ENCODE measurements around the gene DFFA.
"Not testable (repeated sequence)": the region's sequence is repeated elsewhere in the genome, so short reads cannot be mapped to it uniquely, and the experiment has no call there.

DFFA gene

DNA sequence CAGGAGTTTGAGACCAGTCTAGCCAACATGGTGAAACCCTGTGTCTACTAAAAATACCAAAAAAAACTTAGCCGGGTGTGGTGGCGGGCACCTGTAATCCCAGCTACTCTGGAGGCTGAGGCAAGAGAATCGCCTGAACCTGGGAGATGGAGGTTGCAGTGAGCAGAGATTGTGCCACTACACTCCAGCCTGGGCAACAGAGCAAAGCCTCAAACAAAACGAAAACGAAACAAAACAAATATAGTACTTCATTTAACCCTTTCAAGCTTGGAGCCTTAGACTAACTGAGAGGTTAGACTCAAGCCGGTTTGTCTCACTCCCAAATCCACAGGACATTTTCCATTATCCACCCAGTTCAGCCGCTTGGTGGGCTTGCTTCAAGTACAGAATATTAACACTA, 14.9 kb downstream of the DFFA start:
- DNase-seq = not testable (repeated sequence)

DNA sequence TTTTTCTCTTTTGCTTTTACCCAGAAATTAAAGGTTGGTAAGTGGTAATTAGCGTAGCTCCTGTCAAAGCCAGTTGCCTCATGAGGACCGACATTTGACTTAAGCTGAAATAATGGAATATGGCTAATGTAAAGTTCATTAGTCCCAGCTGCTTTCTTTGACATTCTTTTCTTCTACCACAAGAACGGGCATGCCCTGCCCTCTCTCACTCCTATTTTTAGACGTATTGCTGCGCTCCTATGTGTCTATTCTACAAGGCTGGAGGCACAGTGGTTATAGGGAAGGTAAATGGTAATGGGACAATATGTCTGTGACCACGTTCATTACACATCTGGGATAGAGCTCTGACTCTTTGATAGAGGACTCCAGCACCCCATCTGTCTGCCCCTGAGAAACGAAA, 15.7 kb downstream of the DFFA start:
- no peak for DNase-seq

DNA sequence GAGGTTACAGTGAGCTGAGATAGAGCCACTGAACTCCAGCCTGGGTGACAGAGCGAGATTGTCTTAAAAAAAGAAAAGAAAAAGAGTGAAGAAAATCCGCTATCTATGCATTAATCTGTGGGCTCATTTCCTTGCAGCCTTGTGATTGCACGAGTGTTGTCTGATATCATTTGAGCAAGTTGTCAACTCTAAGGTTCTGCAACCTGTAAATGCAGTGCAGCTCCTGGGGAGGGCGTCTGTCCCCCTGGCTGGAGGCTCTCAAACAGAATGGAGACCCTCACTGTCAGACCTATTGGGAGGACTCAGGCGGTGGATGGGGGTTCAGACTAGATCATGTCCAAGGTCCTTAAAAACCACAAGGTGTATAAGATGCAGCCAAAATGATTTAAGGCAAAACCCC, 16.3 kb downstream of the DFFA start:
- DNase-seq = no peak

DNA sequence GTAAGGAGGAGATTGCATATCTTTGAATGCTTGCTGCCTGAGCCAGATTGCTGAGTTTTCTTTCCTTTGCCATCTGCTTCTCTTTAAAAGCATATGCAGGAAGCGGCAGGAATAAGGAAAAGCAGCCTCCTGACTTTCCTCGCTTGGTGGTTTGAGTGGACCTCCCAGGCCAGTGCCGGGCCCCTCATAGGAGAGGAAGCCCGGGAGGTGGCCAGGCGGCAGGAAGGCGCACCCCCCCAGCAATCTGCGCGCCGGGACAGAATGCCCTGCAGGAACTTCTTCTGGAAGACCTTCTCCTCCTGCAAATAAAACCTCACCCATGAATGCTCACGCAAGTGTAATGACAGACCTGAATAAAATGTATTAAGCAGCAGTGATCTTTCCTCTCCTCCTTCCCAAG, 21.0 kb downstream of the DFFA start:
- peak; percentile 79 for DNase-seq

DNA sequence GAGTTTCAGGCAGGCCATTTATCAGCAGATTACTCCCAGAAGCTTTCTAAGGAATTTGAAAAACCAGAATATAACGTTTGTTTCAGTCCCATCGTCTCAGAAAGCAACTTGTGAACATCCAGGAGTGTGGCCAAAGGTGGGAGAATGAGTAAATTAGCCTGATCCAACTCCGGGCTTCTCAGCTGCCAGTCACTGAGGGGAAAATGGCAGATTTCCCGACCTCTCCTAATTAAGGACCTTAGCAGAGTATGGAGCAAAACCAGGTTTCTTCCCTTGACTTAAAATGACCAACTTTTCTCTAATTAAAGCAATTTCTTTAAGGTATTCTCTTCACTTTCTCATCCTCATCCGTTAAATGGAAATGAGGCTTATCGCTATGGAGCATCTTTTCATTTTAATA, 21.5 kb downstream of the DFFA start:
- no peak for DNase-seq

DNA sequence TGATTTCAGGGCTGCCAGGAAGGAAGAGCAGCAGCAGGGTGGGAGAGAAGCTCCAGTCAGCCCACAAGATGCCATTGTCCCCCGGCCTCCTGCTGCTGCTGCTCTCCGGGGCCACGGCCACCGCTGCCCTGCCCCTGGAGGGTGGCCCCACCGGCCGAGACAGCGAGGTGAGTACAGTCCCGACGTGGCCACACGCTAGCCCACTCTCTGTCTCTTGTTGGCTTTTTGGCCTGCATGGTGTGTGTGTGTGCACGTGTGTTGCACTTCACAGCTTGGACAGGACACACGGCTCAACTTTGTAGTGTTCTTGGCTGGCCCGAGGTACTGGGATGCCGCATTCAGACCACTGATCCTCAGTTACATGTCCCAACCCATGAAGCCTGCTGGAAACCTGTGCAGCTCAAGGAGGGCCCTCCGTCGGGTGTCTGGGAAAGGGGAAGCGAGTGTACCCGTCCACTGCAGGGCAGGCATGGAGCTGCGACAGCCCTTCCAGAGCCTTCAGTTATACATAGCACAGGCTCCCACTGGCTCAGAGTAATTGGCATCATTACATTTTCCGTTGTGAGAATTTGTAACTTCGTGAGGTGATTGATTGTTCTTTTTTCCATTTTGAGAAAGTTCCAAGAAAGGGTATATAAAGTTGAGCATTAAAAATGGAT, 22.0 kb downstream of the DFFA start:
- no peak for DNase-seq

DNA sequence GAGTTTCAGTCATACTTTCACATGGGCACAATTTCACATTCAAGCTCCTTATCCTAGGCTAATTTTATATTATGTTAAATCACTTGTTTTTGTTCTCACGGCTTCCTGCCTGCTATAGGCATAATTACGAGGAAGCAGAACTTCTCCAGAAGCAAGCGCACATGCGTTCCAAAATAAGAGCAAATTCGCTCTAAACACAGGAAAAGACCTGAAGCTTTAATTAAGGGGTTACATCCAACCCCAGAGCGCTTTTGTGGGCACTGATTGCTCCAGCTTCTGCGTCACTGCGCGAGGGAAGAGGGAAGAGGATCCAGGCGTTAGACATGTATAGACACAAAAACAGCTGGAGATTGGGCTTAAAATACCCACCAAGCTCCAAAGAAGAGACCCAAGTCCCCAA, 22.6 kb downstream of the DFFA start, which contains the start of gene CORT:
TSS of gene CORT (plus strand) at position 281 of the 400 bp plus-strand sequence. CDS start 193 bp downstream, outside the sequence.
- no peak for DNase-seq

DNA sequence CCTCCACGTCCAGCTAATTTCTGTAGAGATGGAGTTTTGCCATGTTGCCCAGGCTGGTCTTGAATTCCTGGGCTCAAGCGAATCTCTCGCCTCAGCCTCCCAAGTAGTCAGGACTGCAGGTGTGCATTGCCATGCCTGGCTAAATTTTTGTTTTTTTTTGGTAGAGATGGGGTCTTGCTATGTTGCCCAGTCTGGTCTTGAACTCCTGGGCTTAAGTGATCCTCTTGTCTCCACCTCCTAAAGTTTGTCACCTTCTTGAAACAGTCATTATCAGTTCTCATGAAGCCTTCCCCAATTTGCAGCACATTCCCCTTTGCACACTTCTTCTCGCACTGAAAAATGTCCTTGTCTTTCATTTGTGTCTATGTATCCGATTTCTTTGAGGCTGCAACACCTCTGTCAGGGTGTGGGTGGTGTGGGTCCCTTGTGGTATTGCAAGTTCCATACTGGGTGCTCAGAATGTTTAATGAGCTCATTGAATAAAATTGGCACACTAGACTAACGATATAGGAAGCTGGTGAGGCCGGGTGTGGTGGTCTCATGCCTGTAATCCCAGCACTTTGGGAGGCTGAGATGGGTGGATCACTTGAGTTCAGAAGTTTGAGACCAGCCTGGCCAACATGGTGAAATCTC, 25.4 kb downstream of the DFFA start:
- DNase-seq = no peak

DNA sequence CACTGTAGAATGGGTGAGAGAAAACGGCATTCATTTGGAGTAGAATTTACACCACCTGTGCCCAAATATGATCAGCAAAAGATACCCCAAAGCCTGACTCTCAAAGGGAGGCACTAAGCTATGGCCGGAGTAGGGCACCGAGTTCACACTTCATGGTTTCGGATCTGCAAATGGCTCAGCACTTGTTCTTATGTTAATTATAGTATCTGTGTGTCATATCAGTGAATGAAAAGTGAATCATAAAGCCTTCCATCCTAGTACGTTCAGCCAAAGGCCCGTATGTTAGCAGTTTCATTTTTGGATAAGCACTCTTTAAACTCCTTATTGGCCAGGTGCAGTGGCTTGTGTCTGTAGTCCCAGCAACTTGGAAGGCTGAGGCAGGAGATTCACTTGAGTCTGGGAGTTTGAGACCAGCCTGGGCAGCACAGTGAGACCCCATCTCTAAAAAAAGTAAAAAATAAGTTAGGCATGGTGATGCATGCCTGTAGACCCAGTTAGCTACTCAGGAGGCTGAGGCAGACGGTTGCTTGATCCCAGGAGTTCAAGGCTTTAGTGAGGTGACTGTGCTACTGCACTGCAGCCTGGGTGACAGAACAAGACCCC, 27.4 kb downstream of the DFFA start:
- DNase-seq = no peak

DNA sequence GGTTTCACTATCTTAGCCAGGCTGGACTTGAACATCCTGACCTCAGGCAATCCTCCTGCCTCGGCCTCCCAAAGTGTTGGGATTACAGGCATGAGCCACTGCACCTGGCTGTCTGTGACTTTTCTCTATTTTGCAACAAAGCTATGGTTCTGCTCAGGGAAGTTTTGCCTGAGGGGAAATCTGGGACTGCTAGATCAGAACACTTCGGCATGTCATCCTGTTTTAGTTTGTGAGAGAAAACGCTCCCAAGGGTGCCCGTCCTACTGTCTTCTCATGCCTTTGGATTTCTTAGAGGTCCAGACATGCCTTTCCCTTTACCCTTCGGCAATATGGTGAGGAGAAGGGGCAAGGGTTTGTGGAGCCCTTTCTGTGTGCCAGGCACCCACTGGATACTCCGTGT, 28.1 kb downstream of the DFFA start:
- DNase-seq = no peak

DNA sequence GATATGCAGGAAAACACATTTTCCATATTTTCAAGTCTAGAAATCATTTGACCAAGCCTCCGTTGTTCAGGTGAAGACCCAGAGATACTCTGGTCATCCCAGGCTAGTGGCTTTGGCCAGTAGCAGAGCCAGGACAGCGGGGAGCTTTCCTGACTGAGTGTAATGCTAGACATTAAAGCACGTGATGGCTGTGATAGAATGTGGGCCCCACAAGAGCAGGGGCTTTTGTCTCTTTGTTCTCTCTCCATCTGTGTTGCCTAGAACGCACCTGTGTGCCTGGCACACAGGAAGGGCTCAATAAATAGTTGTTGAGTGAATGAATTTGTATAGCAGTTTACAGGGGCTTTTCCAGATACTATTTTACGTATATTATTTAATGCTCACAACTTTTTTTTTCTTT, 31.5 kb downstream of the DFFA start:
- no peak for DNase-seq

DNA sequence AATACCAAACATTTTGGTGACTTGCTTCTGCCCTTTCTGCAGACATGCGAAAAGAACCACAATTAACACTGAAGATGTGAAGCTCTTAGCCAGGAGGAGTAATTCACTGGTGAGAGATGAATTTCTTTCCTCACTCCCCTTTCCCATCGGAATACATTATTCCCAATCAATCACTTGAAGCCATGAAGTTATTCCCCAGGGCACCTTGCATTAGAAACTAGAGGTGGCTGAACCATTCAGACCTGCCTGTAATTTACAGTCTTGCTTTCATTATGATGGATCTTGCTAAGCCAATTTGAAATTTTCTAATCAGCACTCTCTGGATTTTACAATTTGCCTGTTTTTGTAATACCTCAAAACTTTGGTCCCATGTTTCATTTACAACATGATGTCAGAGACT, 32.0 kb downstream of the DFFA start:
- DNase-seq = no peak

DNA sequence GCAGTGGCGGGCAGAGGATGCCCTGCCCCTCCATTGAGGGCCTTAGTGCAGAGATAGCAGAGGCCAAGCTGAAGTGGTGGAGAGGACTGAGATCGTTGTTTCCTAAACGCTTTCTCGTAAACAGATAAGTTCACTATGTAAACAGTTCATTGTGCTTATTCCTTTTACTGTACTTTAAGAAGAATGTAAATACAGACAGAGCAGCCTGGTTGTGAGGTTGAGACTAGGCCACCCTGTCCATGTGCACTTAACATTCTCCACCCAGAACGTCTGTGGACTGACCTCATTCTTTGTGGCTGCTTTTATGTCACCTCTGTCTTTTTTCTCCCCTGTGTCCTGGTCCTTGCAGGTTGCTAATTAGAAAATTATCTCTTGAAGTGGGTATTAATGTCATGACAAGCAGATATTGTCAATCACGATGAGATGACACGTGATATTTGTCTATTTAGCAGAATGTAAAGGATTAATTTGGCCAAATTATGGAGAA, 33.6 kb downstream of the DFFA start:
- DNase-seq = no peak

DNA sequence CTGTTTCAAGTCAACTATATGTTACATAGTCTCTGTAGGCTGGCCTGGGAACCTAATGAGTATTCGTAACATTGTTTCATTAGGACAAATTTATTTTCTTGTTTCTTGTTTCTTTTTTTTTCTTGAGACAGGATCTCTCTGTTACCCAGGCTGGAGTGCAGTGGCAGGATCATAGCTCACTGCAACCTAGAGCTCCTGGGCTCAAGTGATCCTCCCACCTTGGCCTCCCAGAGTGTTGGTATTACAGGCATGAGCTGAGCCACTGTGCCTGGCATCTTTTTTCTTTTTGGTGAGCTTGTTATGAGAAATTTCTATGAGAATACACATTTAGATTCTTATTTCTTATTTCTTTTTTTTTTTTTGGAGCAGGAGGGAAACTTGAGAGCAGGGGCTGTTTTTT, 35.3 kb downstream of the DFFA start:
- no peak for DNase-seq

DNA sequence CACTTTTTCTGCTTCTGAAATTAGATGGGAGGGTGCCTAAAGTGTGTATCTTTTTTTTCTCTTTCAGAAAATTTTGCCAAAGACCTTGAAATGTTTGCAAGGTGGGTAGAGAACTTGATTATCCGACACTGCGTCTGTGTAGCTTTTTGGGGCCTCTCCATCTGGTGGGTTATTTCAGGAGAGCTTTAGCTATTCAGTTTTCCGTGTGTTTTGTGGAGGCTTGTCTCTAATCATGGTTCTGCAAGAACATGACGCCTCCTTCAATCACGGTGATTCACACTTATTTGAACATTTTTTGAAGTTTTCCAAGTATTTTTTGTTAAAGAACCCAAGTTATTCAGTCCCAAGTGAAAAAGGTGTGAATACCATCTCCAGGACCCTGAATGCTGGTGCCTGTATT, 37.7 kb downstream of the DFFA start:
- DNase-seq = no peak

DNA sequence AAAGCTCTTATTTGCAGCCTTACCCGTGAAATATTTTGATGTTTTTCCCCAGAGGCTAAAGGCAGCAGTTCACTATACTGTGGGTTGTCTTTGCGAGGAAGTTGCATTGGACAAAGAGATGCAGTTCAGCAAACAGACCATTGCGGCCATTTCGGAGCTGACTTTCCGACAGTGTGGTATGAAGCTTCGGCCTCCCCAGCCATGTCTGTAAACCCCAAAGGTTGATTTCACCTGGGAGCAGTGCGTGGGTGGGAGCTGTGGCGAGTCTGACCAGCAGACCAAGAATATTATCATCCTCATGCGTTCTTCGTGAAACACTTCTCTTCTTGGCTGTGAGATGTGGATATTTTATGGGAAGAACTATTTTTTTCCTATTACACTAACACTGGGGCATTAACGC, 38.5 kb downstream of the DFFA start:
- no peak for DNase-seq

DNA sequence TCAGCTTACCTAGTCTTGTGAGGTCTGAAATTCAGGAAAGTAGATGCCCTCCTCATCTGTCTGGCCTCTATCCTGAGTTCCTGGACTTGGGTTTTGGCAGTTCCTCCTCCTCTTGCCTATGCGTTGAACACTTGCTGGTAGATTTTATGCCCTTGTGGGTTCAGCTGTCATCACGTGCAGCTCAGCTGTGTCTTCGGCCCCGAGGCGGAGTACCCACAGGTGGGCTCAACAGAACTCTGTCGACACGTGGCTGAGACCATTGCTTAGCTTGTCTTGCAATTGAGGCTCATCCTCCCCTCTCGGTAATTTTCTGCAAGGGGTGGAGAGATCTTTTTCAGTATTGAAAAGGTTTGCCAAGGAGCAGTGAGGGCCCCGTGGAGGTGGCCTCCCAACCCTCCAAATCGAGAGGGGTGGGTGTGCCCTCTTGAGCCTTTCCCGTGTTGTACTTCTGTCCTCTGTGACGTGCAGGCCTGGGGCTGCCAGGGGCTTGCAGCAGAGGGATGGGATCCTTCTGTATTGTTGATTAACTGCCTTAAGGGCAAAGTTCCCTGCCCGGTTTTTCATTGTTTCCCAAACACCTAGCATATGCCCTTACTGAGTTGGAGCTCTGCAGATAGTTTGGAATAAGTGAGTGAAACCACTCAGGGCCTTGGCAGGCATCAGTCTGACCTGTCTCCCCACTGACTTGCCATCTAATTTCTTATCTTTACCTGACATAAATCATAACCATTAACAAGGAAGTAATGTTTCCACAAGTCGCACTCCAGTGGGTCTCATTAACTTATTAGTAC, 39.2 kb downstream of the DFFA start:
- DNase-seq = no peak

DNA sequence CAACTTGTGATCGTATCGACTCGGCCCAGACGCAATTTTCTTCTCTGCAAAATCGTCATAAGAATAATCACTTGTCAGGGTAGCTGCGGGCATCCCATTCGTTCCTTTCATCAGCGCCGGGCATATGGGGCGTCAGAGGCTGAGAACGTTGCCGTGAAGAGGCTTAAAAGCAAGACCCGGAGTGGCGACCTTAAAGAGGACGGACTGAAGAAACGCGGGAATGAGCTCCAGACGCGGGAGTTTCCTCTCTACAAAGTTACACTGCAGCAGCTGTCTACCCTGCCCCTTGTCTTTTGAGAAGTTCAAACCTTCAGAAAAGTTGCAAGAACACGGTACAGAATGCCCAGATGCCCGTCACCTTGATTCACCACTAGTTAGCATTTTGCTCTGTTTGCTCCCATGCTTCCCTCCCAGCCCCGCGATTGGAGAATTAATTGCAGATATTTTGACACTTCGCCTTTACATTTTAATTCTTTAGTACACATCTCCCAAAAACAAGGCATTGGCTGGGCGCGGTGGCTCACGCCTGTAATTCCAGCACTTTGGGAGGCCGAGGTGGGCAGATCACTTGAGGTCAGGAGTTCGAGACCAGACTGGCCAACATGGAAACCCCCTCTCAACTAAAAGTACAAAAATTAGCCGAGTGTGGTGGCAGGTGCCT, 41.1 kb downstream of the DFFA start:
- peak; percentile 45 for DNase-seq

DNA sequence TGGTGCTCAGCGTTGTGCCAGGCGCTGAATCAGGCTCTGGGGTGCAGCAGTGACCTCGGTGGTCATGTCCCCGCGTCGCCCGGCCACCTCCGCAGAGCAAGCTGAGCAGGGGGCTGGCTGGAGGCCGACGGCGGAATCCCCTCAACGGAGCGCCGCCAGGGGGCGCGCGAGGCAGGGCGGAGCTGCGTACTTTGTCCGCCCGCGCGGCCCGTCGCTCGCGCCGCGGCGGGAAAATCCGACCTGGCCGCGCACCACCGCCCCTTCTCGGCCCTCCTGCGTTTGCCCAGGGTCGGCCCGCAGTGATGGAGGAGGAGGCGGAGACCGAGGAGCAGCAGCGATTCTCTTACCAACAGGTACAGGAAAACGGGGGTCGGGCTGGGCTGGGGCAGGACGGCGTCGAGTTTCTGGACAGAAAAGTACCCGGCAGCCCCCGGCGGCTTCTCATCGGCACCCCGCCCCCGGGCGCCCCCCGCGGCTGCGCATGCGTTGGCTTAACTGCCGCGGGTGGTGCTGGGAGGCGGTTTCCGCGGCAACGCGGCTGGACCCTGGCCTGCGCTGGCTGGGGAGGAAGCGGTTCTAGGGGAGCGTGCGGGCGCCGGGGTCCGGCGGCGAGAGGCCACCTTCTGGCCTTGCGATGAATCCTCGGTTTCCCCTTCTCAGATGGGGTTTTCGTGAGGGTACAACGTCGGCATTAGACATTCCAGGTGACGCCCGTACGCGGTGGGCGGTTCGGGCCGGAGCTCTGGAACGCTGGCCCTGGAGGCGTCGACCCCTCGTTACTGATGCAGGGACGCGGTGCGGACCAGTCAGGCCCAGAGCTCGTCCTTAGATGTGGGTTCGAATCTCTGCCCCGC, 41.9 kb downstream of the DFFA start, which contains the start of gene CENPS:
TSS of gene CENPS (plus strand) at position 218 of the 854 bp plus-strand sequence. CDS start at position 303, 85 bp downstream.
- peak; percentile 90 for DNase-seq

DNA sequence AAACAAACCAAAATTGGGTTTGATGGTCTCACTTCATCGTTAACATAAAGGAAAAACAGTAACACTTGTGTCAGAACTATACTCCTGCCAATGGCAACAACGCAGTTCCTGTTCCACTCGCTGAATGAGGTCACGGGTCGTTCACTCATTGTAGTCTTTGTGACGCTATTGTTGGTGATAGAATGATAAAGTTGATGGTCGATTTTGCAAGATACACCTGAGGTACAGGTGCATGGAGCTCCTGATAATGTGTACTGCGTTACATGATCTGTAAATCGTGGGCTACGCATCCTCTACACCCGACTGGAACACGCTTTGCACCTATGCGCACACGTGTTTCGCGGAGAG, 42.5 kb downstream of the DFFA start:
- peak; percentile 15 for DNase-seq

DNA sequence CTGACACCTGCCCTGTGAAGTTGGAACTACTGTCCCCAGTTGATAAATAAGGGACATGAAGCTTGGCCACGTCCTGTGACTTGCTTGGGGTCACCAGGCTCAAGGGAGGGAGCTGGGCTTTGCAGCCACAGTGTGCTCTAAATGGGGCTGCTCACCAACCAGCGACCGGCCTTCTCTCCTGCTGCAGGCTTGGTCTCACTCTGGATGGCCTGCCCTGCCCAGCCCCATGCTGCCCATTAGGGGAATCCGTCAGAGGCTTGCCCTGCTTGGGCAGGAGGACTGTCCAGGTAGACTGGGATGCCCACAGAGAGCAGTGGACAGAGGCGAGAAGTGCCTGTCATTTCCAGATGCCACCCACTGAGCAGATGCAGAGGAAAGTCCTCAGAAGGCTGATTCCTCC, 43.3 kb downstream of the DFFA start:
- DNase-seq = no peak

DNA sequence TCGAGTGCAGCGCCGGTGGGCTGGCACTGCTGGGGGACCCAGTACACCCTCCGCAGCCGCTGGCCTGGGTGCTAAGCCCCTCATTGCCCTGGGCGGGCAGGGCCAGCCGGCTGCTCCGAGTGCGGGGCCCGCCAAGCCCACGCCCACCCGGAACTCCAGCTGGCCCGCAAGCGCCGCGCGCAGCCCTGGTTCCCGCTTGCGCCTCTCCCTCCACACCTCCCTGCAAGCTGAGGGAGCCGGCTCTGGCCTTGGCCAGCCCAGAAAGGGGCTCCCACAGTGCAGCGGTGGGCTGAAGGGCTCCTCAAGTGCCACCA, 45.8 kb downstream of the DFFA start:
- DNase-seq = not testable (repeated sequence)
